Fibroblast of lung (primary cell): Measurements from ENCODE around the gene KIF20B. TPM values are rescaled to one million over a fixed set of nuclear protein-coding genes. Genes with fewer than 3 reads are reported as not detected.

Experiments used
- DNase-seq, 2 donors: peaks; one replicate each; pipeline versions ENCODE4 v3.0.0 to v3.0.0-alpha.2; 2010; ENCODE audit warnings: low read depth in 2 of 2
- H2AFZ ChIP-seq: 2 replicates; pipeline ENCODE4 v1.5.1; 2012; ENCODE audit warnings: low read length, control low read depth, inconsistent platforms
- H3K27ac ChIP-seq: 2 replicates; pipeline ENCODE4 v1.5.1; 2011; ENCODE audit warnings: low read length, control low read depth; ENCODE audit not compliant: insufficient read depth
- H3K27me3 ChIP-seq: 2 replicates; pipeline ENCODE4 v1.5.1; 2011; ENCODE audit warnings: mild to moderate bottlenecking, low read length; ENCODE audit not compliant: control insufficient read depth, insufficient read depth
- H3K36me3 ChIP-seq: 2 replicates; pipeline ENCODE4 v1.5.1; 2011; ENCODE audit warnings: low read length; ENCODE audit not compliant: control insufficient read depth, insufficient read depth
- H3K4me1 ChIP-seq: 2 replicates; pipeline ENCODE4 v1.5.1; 2011; ENCODE audit warnings: low read length; ENCODE audit not compliant: control insufficient read depth, insufficient read depth; ENCODE audit errors: extremely low read depth
- H3K4me2 ChIP-seq: 2 replicates; pipeline ENCODE4 v1.5.1; 2011; ENCODE audit warnings: low read length, control low read depth; ENCODE audit not compliant: insufficient read depth; ENCODE audit errors: extremely low read depth
- H3K4me3 ChIP-seq, 4 experiments: fragments of 200-600 bp in 1 of 4; sonication (generic) in 1 of 4; replicated peaks in 1 of 4; 2 replicates each; pipeline ENCODE4 v1.5.1; 2011 to 2016; ENCODE audit warnings: low read length in 4 of 4, low read depth in 3 of 4, mild to moderate bottlenecking in 3 of 4, control low read depth in 2 of 4, inconsistent platforms in 1 of 4, mixed read lengths in 1 of 4; ENCODE audit not compliant: insufficient read depth in 1 of 4; ENCODE audit errors: control extremely low read depth in 1 of 4
- H3K79me2 ChIP-seq: 2 replicates; pipeline ENCODE4 v1.5.1; 2012; ENCODE audit warnings: mild to moderate bottlenecking, low read length, inconsistent platforms; ENCODE audit not compliant: control insufficient read depth, insufficient read depth
- H3K9ac ChIP-seq: 2 replicates; pipeline ENCODE4 v1.5.1; 2011; ENCODE audit warnings: mild to moderate bottlenecking, low read length, control low read depth; ENCODE audit not compliant: insufficient read depth
- H3K9me3 ChIP-seq: 2 replicates; pipeline ENCODE4 v1.5.1; 2012; ENCODE audit warnings: low read depth, low read length; ENCODE audit not compliant: control insufficient read depth, insufficient read depth
- H4K20me1 ChIP-seq: 2 replicates; pipeline ENCODE4 v1.5.1; 2011; ENCODE audit warnings: low read length; ENCODE audit not compliant: control insufficient read depth, insufficient read depth; ENCODE audit errors: extremely low read depth
- EZH2 ChIP-seq: IDR thresholded peaks from 2 replicates; pipeline ENCODE4 v1.5.1; 2012; ENCODE audit warnings: low read length, control low read depth, mild to moderate bottlenecking; ENCODE audit errors: missing control alignments
- polyA plus RNA-seq, 2 donors: library from polyadenylated mRNA; depleted of rRNA in 1 of 2; stranded (reverse) in 1 of 2; unstranded in 1 of 2; fragments of >200 nt; gene quantifications; 2 replicates each; pipeline ENCODE4 v1.2.1, GENCODE V29; 2011 to 2012; ENCODE audit warnings: missing spikeins in 1 of 2
- total RNA-seq: library from RNA; depleted of rRNA; stranded (reverse); fragments of >200 nt; gene quantifications from 2 replicates; pipeline ENCODE4 v1.2.1, GENCODE V29; 2014
- TF ChIP-seq, protein P1 (sequence below), 2 donors: IDR thresholded peaks in 1 of 2; conservative IDR thresholded peaks in 1 of 2; 1 replicate in 1 of 2; 2 replicates in 1 of 2; pipeline ENCODE4 v1.5.1; 2011 to 2012; ENCODE audit warnings: low read length in 2 of 2, control low read depth in 1 of 2, inconsistent platforms in 1 of 2, low read depth in 1 of 2, mild to moderate bottlenecking in 1 of 2

Gene KIF20B
- total and polyA plus RNA-seq, 2 donors (not counting 1 experiment from before 2014, with no cell fraction given), result 5.6 to 9.2 TPM

DNA sequence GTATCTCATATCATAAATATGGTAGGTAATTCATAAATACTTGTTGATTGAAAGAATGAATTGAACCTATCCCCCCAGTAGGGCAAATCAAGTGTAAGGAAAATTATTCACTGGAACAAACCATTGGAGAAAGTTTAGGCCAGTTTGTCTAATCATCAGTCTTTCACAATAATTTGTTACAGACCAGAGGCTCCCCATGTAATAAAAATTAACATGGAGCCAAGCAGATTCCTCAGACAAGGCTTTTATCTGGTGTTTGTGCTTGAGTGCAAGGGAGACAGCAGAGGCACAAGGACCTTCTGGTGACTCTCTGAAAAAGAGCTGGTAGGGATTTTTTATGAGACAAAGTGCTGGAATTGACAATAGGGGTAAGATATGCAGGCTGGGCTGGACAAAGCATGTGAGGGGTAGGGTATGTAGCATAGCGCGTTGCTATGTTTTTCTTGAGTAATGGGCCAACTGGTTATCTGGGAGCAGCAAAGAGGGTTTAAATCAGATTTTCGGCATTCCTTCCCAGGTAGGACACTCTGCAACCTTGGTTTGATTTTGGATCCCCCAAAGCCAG lies 48.5 kb upstream of the KIF20B start:
- DNase-seq, result peak in 1 of 2 donors; percentile 18
- H3K27me3 ChIP-seq, result no peaks in the 10 kb centered on the region
- H3K36me3 ChIP-seq, result no peaks in the 10 kb centered on the region
- TF ChIP-seq, protein P1, sequence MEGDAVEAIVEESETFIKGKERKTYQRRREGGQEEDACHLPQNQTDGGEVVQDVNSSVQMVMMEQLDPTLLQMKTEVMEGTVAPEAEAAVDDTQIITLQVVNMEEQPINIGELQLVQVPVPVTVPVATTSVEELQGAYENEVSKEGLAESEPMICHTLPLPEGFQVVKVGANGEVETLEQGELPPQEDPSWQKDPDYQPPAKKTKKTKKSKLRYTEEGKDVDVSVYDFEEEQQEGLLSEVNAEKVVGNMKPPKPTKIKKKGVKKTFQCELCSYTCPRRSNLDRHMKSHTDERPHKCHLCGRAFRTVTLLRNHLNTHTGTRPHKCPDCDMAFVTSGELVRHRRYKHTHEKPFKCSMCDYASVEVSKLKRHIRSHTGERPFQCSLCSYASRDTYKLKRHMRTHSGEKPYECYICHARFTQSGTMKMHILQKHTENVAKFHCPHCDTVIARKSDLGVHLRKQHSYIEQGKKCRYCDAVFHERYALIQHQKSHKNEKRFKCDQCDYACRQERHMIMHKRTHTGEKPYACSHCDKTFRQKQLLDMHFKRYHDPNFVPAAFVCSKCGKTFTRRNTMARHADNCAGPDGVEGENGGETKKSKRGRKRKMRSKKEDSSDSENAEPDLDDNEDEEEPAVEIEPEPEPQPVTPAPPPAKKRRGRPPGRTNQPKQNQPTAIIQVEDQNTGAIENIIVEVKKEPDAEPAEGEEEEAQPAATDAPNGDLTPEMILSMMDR (conservative IDR thresholded peaks at IDR 0.05 in 1 of 2, IDR thresholded peaks at IDR 0.05 in 1 of 2; ENCODE audit: low read depth in 1 of 2, low read length in 2 of 2), result no peak
- no peak for TF ChIP-seq EZH2
- no peak overlapping the region for H3K27ac ChIP-seq
- no peak overlapping the region for H2AFZ ChIP-seq
- no peak overlapping the region for H3K4me2 ChIP-seq
- H3K4me3 ChIP-seq, result no peak overlapping the region
- H3K9ac ChIP-seq, result no peak overlapping the region
- H3K4me1 ChIP-seq, result no peaks in the 10 kb centered on the region
- no peaks in the 10 kb centered on the region for H4K20me1 ChIP-seq
- H3K9me3 ChIP-seq, result no peaks in the 10 kb centered on the region
- no peaks in the 10 kb centered on the region for H3K79me2 ChIP-seq

DNA sequence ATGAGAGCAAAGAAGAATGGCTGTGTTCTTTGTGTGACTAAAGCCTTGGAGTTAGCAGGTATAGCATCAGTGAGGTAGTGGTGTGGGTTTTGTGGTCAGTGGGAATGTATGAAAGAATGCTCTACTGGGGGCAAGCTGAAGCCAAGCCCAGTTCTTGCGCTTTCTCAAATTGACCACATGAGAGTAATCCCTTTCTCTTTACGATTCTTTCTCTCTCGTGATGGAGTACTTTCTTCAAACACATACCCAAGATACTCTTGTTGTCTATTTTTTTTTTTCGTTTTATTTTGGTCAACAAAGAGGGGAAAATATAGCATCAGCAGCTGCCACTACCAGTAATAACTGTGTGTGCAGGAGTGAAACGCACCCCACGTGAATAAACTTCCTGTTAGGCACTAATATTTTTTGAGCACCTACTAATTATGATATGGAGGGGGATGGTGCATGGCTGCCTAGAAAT lies 48.0 kb upstream of the KIF20B start:
- H3K36me3 ChIP-seq, result no peaks in the 10 kb centered on the region
- no peak overlapping the region for H3K27ac ChIP-seq
- H3K4me1 ChIP-seq, result no peaks in the 10 kb centered on the region
- no peak for TF ChIP-seq EZH2
- TF ChIP-seq, protein P1 (conservative IDR thresholded peaks at IDR 0.05 in 1 of 2, IDR thresholded peaks at IDR 0.05 in 1 of 2; ENCODE audit: low read depth in 1 of 2, low read length in 2 of 2), result no peak
- DNase-seq, result peak in 1 of 2 donors; percentile 93
- H3K79me2 ChIP-seq, result no peaks in the 10 kb centered on the region
- no peaks in the 10 kb centered on the region for H3K27me3 ChIP-seq
- no peak overlapping the region for H2AFZ ChIP-seq
- no peaks in the 10 kb centered on the region for H4K20me1 ChIP-seq
- H3K4me3 ChIP-seq, result no peak overlapping the region
- H3K9me3 ChIP-seq, result no peaks in the 10 kb centered on the region
- no peak overlapping the region for H3K4me2 ChIP-seq
- no peak overlapping the region for H3K9ac ChIP-seq

DNA sequence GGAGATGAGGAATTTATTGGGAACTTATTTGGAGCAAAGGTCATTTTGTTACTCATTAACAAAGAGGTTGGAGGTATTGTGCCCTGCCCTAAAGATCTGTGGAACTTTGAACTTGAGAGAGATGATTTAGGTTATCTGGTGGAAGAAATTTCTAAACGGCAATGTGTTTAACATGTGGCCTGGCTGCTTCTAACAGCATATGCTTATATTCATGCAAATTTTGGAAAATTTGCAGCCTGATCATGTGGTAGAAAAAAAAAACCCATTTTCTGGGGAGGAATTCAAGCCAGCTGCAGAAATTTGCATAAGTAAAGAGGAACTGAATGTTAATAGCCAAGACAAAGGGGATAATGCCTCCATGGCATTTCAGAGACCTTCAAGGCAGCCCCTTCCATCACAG lies 45.7 kb upstream of the KIF20B start:
- TF ChIP-seq EZH2, result no peak
- TF ChIP-seq, protein P1 (conservative IDR thresholded peaks at IDR 0.05 in 1 of 2, IDR thresholded peaks at IDR 0.05 in 1 of 2; ENCODE audit: low read depth in 1 of 2, low read length in 2 of 2), result no peak
- no peak overlapping the region for H3K4me2 ChIP-seq

More for the DNA sequence above, 45.7 kb upstream of the KIF20B start:
- H3K9me3 ChIP-seq, result no peaks in the 10 kb centered on the region
- no peak for DNase-seq
- no peak overlapping the region for H3K4me3 ChIP-seq
- no peaks in the 10 kb centered on the region for H4K20me1 ChIP-seq
- no peaks in the 10 kb centered on the region for H3K79me2 ChIP-seq
- H3K9ac ChIP-seq, result no peak overlapping the region
- H3K27ac ChIP-seq, result no peak overlapping the region
- H3K27me3 ChIP-seq, result no peaks in the 10 kb centered on the region
- H2AFZ ChIP-seq, result no peak overlapping the region
- no peaks in the 10 kb centered on the region for H3K36me3 ChIP-seq
- peaks cover 7% of the 10 kb centered on the region for H3K4me1 ChIP-seq
